C4-2B (cell line): Measurements from ENCODE around the gene DNAJC5.

Source experiments
- ZFX ChIP-seq: fragments of 450-650 bp; IDR thresholded peaks from 2 replicates; pipeline ENCODE4 v1.6.1; 2017
- TF ChIP-seq, protein P1 (sequence below): fragments of 450-650 bp; conservative IDR thresholded peaks from 2 replicates; pipeline ENCODE4 v1.5.1; 2017; ENCODE audit warnings: mild to moderate bottlenecking

DNA sequence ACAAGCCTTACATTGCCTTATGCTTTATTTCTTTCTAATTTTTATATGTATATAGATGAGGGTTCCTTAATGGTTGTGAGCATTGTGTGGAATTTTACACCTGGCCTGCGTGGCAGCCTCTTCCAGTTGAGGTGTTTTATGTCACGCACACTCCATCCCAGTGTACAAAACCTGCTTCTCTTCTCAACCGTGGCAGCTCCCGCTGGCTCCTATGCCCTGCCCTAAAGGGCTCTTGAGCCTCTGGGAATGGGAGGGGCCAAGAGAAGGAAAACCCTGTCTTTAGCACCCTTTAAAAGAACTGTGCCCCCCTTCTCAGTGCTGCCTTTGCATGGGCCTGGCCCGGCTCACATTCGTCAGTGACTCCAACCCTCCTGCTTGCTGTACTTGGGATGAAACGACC, 4.3 kb upstream of the DNAJC5 start:
- TF ChIP-seq, protein P1, sequence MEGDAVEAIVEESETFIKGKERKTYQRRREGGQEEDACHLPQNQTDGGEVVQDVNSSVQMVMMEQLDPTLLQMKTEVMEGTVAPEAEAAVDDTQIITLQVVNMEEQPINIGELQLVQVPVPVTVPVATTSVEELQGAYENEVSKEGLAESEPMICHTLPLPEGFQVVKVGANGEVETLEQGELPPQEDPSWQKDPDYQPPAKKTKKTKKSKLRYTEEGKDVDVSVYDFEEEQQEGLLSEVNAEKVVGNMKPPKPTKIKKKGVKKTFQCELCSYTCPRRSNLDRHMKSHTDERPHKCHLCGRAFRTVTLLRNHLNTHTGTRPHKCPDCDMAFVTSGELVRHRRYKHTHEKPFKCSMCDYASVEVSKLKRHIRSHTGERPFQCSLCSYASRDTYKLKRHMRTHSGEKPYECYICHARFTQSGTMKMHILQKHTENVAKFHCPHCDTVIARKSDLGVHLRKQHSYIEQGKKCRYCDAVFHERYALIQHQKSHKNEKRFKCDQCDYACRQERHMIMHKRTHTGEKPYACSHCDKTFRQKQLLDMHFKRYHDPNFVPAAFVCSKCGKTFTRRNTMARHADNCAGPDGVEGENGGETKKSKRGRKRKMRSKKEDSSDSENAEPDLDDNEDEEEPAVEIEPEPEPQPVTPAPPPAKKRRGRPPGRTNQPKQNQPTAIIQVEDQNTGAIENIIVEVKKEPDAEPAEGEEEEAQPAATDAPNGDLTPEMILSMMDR, result no peak
- no peak for TF ChIP-seq ZFX
